ENCODE results near the gene ATMIN.

ATMIN gene

DNA sequence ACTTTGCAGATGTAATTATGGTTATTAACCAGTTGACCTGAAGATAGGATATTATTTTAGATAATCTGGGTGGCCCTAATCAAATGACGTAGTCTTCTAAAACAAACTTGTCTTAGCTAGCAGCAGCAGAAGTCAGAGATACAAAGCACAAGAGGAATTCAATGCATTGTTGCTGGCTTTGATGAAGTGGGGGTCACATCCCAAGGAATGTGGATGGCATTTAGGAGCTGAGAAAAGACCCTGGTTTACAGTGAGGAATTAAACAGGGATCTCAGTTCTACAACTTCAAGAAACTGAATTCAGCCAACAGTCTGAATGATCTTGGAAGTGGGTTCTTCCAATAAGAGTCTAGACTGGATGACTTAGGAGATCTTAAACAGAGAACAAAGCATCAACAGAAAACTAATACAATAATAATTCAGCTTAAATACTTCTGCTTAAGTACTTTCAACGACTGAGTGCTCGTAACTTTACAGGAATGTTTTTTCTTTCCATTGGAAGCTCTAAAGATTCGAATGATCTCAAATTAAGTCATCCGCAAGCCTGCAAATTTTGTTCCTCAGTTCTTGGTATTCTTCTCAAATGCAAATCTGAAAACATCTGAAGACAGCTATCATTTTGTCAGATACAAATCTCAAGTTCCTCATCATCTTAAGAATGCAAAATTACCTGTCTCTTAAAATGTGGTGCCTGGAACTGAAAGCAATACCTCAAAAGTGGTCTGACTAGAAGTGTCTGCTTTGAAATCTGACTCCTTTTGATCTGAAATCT, 38.1 kb downstream of the ATMIN start:
- DNase-seq = no peak

DNA sequence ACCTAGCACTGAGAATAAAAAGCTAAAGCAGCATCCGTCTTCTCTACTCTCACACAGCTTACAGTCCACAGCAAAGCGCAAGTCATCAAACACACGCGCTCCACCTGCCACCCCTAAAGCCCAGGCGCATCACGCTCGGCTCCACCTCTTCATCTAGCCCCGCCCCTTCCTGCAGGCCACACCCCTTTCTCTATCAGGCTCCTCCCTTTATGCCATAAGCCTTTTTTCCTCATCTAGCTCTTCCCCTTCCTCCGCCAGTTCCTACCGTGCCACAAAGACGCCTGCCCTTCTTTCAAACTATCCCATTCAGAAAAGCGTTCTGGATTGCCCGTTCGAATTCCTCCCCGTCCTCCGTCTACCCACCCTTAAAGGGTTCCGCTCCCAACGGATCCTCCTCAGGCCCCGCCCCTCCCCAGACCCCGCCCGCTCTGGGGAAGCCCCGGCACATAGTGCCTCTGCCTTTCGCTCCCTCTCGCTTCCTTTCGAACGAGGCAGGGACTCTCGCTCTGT, 41.0 kb downstream of the ATMIN start:
- peak; percentile 92 to 96 for DNase-seq

DNA sequence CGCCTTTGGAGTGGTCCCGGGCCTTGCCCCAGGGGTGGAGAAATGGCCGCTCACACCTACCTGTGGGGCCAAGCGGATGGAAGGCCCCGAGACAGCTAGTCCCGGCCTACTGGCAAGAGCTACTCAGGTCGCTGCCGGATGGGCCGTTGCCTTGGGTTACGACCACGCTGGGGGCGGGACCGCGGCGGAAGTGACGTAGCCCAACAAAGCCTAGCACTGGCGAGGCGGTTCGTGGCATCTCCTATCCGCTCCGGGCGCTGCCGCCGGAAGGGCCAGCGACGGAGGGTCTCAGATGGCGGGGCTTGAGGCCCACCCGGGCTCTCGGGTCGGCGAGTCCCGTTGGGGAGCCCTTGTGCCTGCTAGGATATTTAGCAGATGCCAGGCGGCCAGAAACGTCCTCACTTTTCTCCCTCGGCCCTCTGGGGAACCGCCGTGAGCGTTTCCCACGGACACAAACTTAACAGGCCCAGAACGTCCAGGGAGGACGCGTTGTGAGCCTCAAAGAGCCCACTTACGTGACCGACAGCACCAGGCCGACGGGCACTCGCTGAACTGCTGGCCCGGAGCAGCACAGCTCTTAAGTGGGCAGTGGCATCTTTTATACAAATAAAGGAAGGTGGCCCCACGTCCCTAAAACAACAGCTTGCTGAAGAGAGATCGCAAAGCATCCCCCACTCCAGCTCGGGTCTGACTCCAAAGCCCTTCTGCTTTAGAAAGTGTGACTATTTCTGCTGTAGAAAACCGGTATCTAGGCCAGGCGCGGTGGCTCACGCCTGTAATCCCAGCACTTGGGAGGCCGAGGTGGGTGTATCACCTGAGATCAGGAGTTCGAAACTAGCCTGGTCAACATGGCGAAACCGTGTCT, 41.7 kb downstream of the ATMIN start, which contains the start of gene C16orf46:
Gene C16orf46, minus strand, starts transcription at position 163 of the 865 bp plus-strand sequence. CDS start 13,283 bp downstream, outside the sequence.
- DNase-seq = peak; percentile 94 to 96

DNA sequence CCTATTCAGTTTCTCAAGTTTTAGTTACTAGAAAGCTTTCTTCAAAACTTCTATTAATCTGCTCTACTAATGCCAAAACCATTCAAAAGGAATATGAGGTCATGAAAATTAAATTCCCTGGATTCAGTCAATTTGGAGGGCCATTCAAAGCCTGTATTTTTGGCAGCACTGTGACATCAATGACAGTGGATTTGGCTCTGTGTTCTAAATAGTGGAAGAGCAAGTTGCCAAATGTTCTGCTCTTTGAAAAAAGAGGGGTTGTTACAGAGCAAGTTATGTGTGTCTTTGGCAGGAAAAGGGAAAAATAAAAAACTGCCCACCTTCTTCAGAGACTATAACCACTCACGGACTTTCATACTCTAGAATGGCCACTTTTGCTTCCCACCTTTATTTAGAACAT, 44.6 kb downstream of the ATMIN start:
- no peak for DNase-seq

DNA sequence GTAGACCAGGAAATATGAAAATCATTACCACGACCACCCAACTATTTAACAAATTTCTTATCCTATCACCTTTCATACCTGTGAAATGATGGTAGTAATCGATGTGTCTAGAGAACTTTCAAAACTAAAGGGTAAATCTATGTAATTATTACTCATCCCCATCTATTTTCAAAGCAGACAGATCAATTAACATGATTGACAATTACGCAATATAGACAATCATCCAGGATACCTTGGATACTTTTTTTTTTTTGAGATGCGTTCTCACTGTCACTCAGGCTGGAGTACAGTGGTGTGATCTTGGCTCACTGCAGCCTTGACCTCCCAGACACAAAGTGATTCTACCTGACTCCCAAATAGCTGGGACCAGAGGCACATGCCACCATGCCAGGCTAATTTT, 45.4 kb downstream of the ATMIN start:
- DNase-seq = no peak

DNA sequence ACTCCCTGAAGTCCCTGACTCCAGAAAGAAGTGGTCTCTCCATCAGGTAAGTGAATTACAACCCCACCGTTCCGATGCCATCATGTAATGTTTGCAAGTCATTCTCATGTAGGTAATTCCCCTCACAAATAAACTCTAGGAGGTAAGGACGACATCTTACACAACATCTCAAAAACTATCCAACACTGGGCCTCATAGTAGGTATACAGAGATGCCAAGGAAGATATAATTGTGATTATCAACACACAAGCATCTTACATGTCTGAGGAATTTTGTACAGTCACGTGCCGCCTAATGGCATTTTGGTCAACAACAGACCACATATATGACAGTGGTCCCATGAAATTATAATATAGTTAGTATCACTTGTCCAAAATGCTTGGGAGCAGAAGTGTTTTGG, 53.2 kb downstream of the ATMIN start:
- no peak for DNase-seq

DNA sequence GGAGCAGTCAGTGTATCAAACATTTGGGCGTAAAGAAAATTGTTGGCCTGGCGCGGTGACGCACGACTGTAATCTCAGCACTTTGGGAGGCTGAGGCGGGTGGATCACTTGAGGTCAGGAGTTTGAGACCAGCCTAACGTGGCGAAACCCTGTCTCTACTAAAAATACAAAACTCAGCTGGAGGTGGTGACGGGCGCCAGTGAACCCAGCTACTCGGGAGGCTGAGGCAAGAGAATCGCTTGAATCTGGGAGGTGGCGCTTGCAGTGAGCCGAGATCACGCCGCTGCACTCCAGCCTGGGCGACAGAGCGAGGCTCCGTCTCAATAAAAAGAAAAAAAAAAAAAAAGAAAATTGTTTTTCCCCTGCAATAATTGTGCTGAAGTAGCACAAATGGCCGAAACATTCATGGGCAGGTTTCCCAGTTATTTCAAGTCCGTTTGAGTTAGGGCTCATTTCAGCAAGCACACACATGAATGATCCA, 59.2 kb downstream of the ATMIN start:
- DNase-seq = no peak

DNA sequence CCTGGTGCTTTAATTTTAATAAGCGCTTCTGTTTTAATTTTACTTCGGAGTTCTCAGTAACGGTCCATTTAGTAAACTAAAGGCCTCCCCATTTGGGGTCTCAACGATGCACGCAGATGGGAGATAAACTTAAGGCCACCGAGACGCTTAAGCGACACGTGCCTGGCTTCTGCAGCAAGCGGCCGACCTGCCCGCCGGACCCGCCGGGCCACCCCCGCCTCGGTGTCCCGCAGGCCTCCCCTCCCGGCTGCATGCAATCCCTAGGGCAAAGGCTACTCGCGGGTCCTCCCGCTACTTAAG, 60.0 kb downstream of the ATMIN start:
- DNase-seq = no peak

DNA sequence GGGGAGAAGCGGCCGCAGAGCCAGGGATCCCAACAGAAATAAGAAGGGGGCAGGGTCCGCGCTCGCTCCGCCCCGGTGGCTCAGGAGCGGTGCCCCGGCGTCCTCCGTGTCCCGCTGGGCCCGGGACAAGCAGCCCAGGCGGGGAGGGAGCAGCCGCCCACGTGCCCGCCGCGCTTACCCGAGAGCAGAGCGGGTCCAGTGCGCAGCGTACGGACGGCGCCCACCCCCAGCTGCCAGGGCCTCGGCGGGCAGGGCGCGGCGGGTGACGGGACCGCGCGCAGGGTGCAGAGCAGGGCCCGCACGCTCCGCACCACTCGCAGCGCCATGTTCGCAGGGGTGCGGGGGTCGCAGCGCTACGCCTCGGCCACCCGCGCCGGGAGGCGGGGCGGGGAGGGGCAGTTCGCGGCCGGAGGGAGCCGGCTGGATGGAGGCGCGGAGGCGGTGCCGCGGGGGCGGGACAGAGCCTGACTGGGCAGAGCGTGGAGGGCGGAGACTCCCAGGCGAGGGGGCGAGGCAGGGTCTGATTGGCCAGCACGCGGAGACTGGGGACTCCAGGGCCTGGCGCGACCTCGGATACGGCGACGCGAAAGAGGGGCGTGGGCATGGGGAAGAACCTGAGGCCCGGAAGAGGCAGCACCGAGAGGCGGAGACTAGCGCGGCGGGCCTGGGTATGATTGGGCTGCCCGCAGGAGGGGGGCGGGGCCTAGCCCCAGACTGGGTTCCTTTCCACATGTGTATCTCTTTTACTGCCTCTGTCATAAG, 60.5 kb downstream of the ATMIN start, which contains the start of gene GCSH:
Gene GCSH, minus strand, starts transcription at position 443 of the 762 bp plus-strand sequence. Its CDS starts 117 bp downstream, at position 326.
- DNase-seq = peak; percentile 97 to 98

DNA sequence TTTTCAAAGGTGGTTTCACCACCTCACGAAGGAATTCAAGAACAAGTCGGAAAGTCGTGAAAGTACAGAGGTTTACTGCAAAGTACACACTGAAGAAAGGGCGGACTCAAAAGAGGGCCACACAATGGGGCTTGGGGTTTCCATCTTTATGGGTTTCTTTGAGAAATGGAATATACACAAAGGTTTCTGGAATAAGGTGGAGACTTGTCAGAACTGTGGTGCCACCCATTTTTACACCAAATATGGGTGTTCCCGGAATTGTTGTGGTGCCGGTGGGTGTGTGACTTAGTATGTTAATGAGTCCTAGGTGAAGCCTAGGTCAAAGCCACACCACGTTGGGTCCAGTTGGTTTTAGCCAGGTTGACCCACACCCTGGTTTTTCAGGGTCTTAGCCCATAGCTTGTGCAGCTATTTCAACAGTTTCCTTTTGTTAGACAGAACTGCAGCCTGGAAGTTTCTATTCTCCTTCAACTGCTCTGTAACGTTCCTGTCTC, 61.1 kb downstream of the ATMIN start:
- DNase-seq = peak in 1 of 2 donors; percentile 3

Data from activated CD4-positive, alpha-beta T cell treated with anti-CD3 and anti-CD28 coated beads for 4 hours (primary cell).